IMR-90 (cell line): ENCODE measurements around the gene CSK. TPM values are rescaled to one million over a fixed set of nuclear protein-coding genes. Genes with fewer than 3 reads are reported as not detected.
A peak's percentile ranks its signal among the peaks of the same experiment; 100 is the strongest.

Experiments used
- ATAC-seq: fragments of 200-7000 bp; cut with Tn5 transposase; 2 replicates; pipeline ENCODE4 v1.9.1; 2020; ENCODE audit warnings: low read depth, mild to moderate bottlenecking, moderate library complexity
- BruUV-seq: library from RNA; stranded (reverse); fragments of 400-500 nt; replicated peaks from 2 replicates; lab custom pipeline; 2021; lab: Mats Ljungman, UMichigan
- CTCF ChIA-PET: fragments of 300-600 bp; formaldehyde crosslinking; extraction: SDS; loops from one replicate; lab custom pipeline; 2021; ENCODE audit warnings: antibody characterized with exemption; lab: Yijun Ruan, JAX
- POLR2A ChIA-PET: fragments of 300-600 bp; sonication (Branson Sonifier 250); formaldehyde crosslinking; loops from one replicate; lab custom pipeline; 2022; ENCODE audit warnings: antibody characterized with exemption; ENCODE audit not compliant: unreplicated experiment; lab: Charles Lee
- DNase-seq: peaks from one replicate; pipeline ENCODE4 v3.0.0; 2013
- H2AFZ ChIP-seq: replicated peaks from 2 replicates; pipeline ENCODE3; 2013; ENCODE audit warnings: low read length, mild to moderate bottlenecking; ENCODE audit not compliant: poor library complexity
- H2AK5ac ChIP-seq: 2 replicates; pipeline ENCODE4 v1.6.1; 2013; ENCODE audit warnings: low read depth, low read length, inconsistent platforms
- H2AK9ac ChIP-seq: replicated peaks from 2 replicates; pipeline ENCODE3; 2013; ENCODE audit warnings: mild to moderate bottlenecking, low read depth, low read length, moderate library complexity; ENCODE audit not compliant: poor library complexity
- H2BK120ac ChIP-seq: 2 replicates; pipeline ENCODE4 v1.6.1; 2013; ENCODE audit warnings: low read depth, low read length, inconsistent platforms
- H2BK15ac ChIP-seq: 3 replicates; pipeline ENCODE4 v1.6.1; 2013; ENCODE audit warnings: low read depth, low read length, inconsistent platforms
- H2BK20ac ChIP-seq: 2 replicates; pipeline ENCODE4 v1.6.1; 2013; ENCODE audit warnings: low read depth, mild to moderate bottlenecking, inconsistent platforms, low read length, moderate library complexity
- H2BK5ac ChIP-seq: 2 replicates; pipeline ENCODE4 v1.6.1; 2013; ENCODE audit warnings: mild to moderate bottlenecking, low read depth, low read length, inconsistent platforms; ENCODE audit not compliant: poor library complexity, severe bottlenecking
- H3K14ac ChIP-seq: replicated peaks from 2 replicates; pipeline ENCODE4 v1.6.1; 2013; ENCODE audit warnings: low read depth, low read length, inconsistent platforms
- H3K18ac ChIP-seq: 2 replicates; pipeline ENCODE4 v1.6.1; 2013; ENCODE audit warnings: low read depth, low read length, control low read depth
- H3K23ac ChIP-seq: 2 replicates; pipeline ENCODE4 v1.6.1; 2013; ENCODE audit warnings: low read depth, low read length, inconsistent platforms
- H3K27ac ChIP-seq: 2 replicates; pipeline ENCODE4 v1.5.1; 2013; ENCODE audit warnings: mild to moderate bottlenecking, control low read depth, low read length; ENCODE audit not compliant: insufficient read depth
- H3K27me3 ChIP-seq: 2 replicates; pipeline ENCODE4 v1.6.1; 2013; ENCODE audit warnings: low read length; ENCODE audit not compliant: control insufficient read depth, insufficient read depth
- H3K36me3 ChIP-seq: 2 replicates; pipeline ENCODE4 v1.6.1; 2013; ENCODE audit warnings: low read length, mixed read lengths; ENCODE audit not compliant: control insufficient read depth, insufficient read depth
- H3K4ac ChIP-seq: 2 replicates; pipeline ENCODE4 v1.6.1; 2013; ENCODE audit warnings: low read depth, low read length, inconsistent platforms
- H3K4me1 ChIP-seq: 2 replicates; pipeline ENCODE4 v1.6.1; 2013; ENCODE audit warnings: low read length, mixed read lengths; ENCODE audit not compliant: control insufficient read depth, insufficient read depth
- H3K4me2 ChIP-seq: 2 replicates; pipeline ENCODE4 v1.6.1; 2013; ENCODE audit warnings: low read depth, mild to moderate bottlenecking, control low read depth, low read length, moderate library complexity
- H3K4me3 ChIP-seq: 2 replicates; pipeline ENCODE4 v1.5.1; 2013; ENCODE audit warnings: low read depth, mild to moderate bottlenecking, control low read depth, low read length, moderate library complexity; ENCODE audit not compliant: insufficient read depth
- H3K56ac ChIP-seq: 2 replicates; pipeline ENCODE4 v1.6.1; 2013; ENCODE audit warnings: low read length, inconsistent platforms; ENCODE audit not compliant: insufficient read depth; ENCODE audit errors: extremely low read depth
- H3K79me1 ChIP-seq, 2 experiments: 2 replicates each; pipeline ENCODE4 v1.6.1; 2013; ENCODE audit warnings: low read length in 2 of 2, inconsistent platforms in 1 of 2, low read depth in 1 of 2
- H3K9ac ChIP-seq: 2 replicates; pipeline ENCODE4 v1.6.1; 2013; ENCODE audit warnings: low read depth, low read length, control low read depth
- H3K9me1 ChIP-seq: 2 replicates; pipeline ENCODE4 v1.6.1; 2013; ENCODE audit warnings: low read length, inconsistent platforms; ENCODE audit not compliant: insufficient read depth
- H3K9me3 ChIP-seq: 2 replicates; pipeline ENCODE4 v1.6.1; 2013; ENCODE audit warnings: low read length; ENCODE audit not compliant: control insufficient read depth, insufficient read depth
- H4K20me1 ChIP-seq: 2 replicates; pipeline ENCODE4 v1.6.1; 2013; ENCODE audit warnings: low read length, inconsistent platforms; ENCODE audit not compliant: insufficient read depth
- H4K5ac ChIP-seq: 2 replicates; pipeline ENCODE4 v1.6.1; 2013; ENCODE audit warnings: mild to moderate bottlenecking, low read depth, low read length, control low read depth
- H4K8ac ChIP-seq, 2 experiments: 2 replicates each; pipeline ENCODE4 v1.6.1; 2013; ENCODE audit warnings: low read depth in 2 of 2, low read length in 2 of 2, control low read depth in 1 of 2, inconsistent platforms in 1 of 2
- H4K91ac ChIP-seq: 2 replicates; pipeline ENCODE4 v1.6.1; 2013; ENCODE audit warnings: low read depth, low read length, inconsistent platforms; ENCODE audit not compliant: insufficient read depth
- BHLHE40 ChIP-seq: fragments of 150-350 bp; IDR thresholded peaks from 2 replicates; pipeline ENCODE4 v1.6.1; 2016; ENCODE audit warnings: mild to moderate bottlenecking, low read depth, low read length
- FOS ChIP-seq: fragments of 150-350 bp; IDR thresholded peaks from 2 replicates; pipeline ENCODE4 v1.6.1; 2016; ENCODE audit warnings: low read depth, low read length
- MAZ ChIP-seq: IDR thresholded peaks from 2 replicates; pipeline ENCODE4 v1.6.1; 2012; ENCODE audit warnings: low read depth, mild to moderate bottlenecking, low read length, improper control_type of control experiment, moderate library complexity, borderline replicate concordance
- USF2 ChIP-seq: fragments of 150-350 bp; IDR thresholded peaks from 2 replicates; pipeline ENCODE4 v1.6.1; 2017; ENCODE audit warnings: mild to moderate bottlenecking, antibody characterized with exemption, low read length, low read depth
- WGBS, 2 experiments: methylation state at CpG; one replicate each; pipeline versions ENCODE4 v1.1.5 to v1.1.7; 2013; ENCODE audit warnings: missing lambda C conversion rate in 2 of 2; ENCODE audit not compliant: insufficient read length in 1 of 2; ENCODE audit errors: extremely low coverage in 2 of 2; 5-methylcytosine and 5-hydroxymethylcytosine counted together
- dilution Hi-C: fragments of 300-500 bp; cut with HindIII; formaldehyde crosslinking; loops from one replicate; pipeline ENCODE4 v1.14.3; 2018; ENCODE audit warnings: low sequenced_read_pairs; ENCODE audit not compliant: unreplicated experiment
- in situ Hi-C: fragments of 300-500 bp; cut with MboI; formaldehyde crosslinking; loops from 3 replicates; pipeline ENCODE4 v1.14.3; 2019; ENCODE audit warnings: low sequenced_read_pairs, inconsistent platforms, mixed read lengths
- intact Hi-C: fragments of 100-400 bp; cut with micrococcal nuclease; formaldehyde crosslinking; loops from 2 replicates; pipeline ENCODE4 v1.10.0; 2022
- polyA plus RNA-seq, 3 experiments: library from polyadenylated mRNA; depleted of rRNA; stranded (reverse); fragments of >200 nt; gene quantifications; 2 replicates each; pipeline ENCODE4 v1.2.3, GENCODE V29; 2012; ENCODE audit warnings: low replicate concordance in 1 of 3
- total RNA-seq: library from RNA; depleted of rRNA; stranded (reverse); fragments of >200 nt; gene quantifications from 2 replicates; pipeline ENCODE4 v1.2.3, GENCODE V29; 2012

Gene CSK
- total and polyA plus RNA-seq, 2 of the 4 experiments (the other 2 are of a cell fraction), result 10.8 to 54.0 TPM

- dilution Hi-C loops (no loop called here), intact Hi-C loops (no loop called here), in situ Hi-C loops (no loop called here)
- TF ChIP-seq FOS (no peak), USF2 (no peak), MAZ (no peak), BHLHE40 (no peak)
- no peak overlapping the region for H3K56ac ChIP-seq
- no peak overlapping the region for H4K91ac ChIP-seq
- no peak overlapping the region for H3K4me2 ChIP-seq
- H3K9me1 ChIP-seq, result no peaks in the 10 kb centered on the region
- no peak overlapping the region for H3K27ac ChIP-seq
- H3K9ac ChIP-seq, result no peak overlapping the region
- H2BK5ac ChIP-seq, result no peak overlapping the region
- DNase-seq (no peak), ATAC-seq (no peak)
- H3K18ac ChIP-seq, result no peak overlapping the region
- BruUV-seq, result no TSS peak
- H2BK20ac ChIP-seq, result no peak overlapping the region
- ChIA-PET CTCF (interaction anchor here (1.2 kb wide), 1 partner anchor 31 kb away, joined by 3 read pairs; no protein-coding TSS in a partner anchor), POLR2A (no interaction called here)
- peak overlapping the region; percentile 39 for H2AFZ ChIP-seq
- H2AK5ac ChIP-seq, result no peak overlapping the region
- no peak overlapping the region for H3K14ac ChIP-seq
- H3K79me1 ChIP-seq, result peaks cover 3 to 37% of the 10 kb centered on the region in 2 experiments; a peak in 3 of 4 replicates
- no peak overlapping the region for H2BK15ac ChIP-seq
- peaks cover 2% of the 10 kb centered on the region; the same call in 1 of the 2 replicates for H3K4me1 ChIP-seq
- WGBS, 2 experiments, result 96% methylated on average over 16 of the region's 20 CpGs; no CpG with 5 or more reads in 1 of the 2 experiments
- peaks cover 32% of the 10 kb centered on the region for H4K20me1 ChIP-seq
- no peak overlapping the region for H3K23ac ChIP-seq
- no peak overlapping the region for H4K8ac ChIP-seq
- H3K36me3 ChIP-seq, result peaks cover 44% of the 10 kb centered on the region
- H3K4ac ChIP-seq, result no peak overlapping the region
- no peaks in the 10 kb centered on the region for H3K27me3 ChIP-seq
- H3K4me3 ChIP-seq, result no peak overlapping the region
- H4K5ac ChIP-seq, result no peak overlapping the region
- H2AK9ac ChIP-seq, result no peak overlapping the region
- H2BK120ac ChIP-seq, result no peak overlapping the region
- H3K9me3 ChIP-seq, result no peaks in the 10 kb centered on the region
These were observed 20.4 kb downstream of the CSK start for GRCh38 chr15:74802290-74802689.
